Cardiac fibroblast (primary cell): ENCODE measurements around the gene CALCOCO2.
"Not testable (repeated sequence)": the region's sequence is repeated elsewhere in the genome, so short reads cannot be mapped to it uniquely, and the experiment has no call there.

Experiments used
- DNase-seq, 2 donors: peaks; one replicate each; pipeline versions ENCODE4 v3.0.0 to v3.0.0-alpha.2; 2010; ENCODE audit warnings: low read depth in 2 of 2
- H3K4me3 ChIP-seq, 2 donors: replicated peaks in 1 of 2; 1 replicate in 1 of 2; 2 replicates in 1 of 2; pipeline ENCODE4 v1.5.1; 2011; ENCODE audit warnings: low read depth in 2 of 2, low read length in 2 of 2, mild to moderate bottlenecking in 2 of 2, moderate library complexity in 1 of 2
- CTCF ChIP-seq: IDR thresholded peaks from one replicate; pipeline ENCODE4 v1.5.1; 2011; ENCODE audit warnings: low read depth, mild to moderate bottlenecking, low read length, inconsistent platforms

CALCOCO2 gene

GRCh38 chr17:48831549-48831883 is 681 bp downstream of the CALCOCO2 start:
- TF ChIP-seq CTCF = no peak
- peak overlapping the region; percentile 78 to 98 for H3K4me3 ChIP-seq
- no peak for DNase-seq

GRCh38 chr17:48834973-48835372 is 4.1 kb downstream of the CALCOCO2 start:
- TF ChIP-seq CTCF = no peak
- DNase-seq = no peak
- no peak overlapping the region for H3K4me3 ChIP-seq

GRCh38 chr17:48835971-48836370 is 5.1 kb downstream of the CALCOCO2 start:
- no peak for DNase-seq
- TF ChIP-seq CTCF = no peak
- no peak overlapping the region for H3K4me3 ChIP-seq

- H3K4me3 ChIP-seq, DNase-seq: not testable (repeated sequence)
Observed at GRCh38 chr17:48837458-48837857, 6.6 kb downstream of the CALCOCO2 start.

- peak; percentile 42 to 48 for DNase-seq
- TF ChIP-seq CTCF = no peak
- peak overlapping the region in 1 of 2 donors; percentile 39 for H3K4me3 ChIP-seq
Observed at GRCh38 chr17:48840441-48840840, 9.6 kb downstream of the CALCOCO2 start.

- peak overlapping the region; percentile 14 to 39 for H3K4me3 ChIP-seq
- no peak for TF ChIP-seq CTCF
- peak; percentile 85 to 86 for DNase-seq
Observed at GRCh38 chr17:48841395-48841831, 10.6 kb downstream of the CALCOCO2 start.

GRCh38 chr17:48842746-48843145 is 11.9 kb downstream of the CALCOCO2 start:
- DNase-seq = peak in 1 of 2 donors; percentile 74
- H3K4me3 ChIP-seq = no peak overlapping the region
- no peak for TF ChIP-seq CTCF
